Inflammatory macrophage (primary cell): Measurements from ENCODE around the gene KLF9.
A peak's percentile ranks its signal among the peaks of the same experiment; 100 is the strongest.

ENCODE experiments used
- DNase-seq, 2 donors: peaks; one replicate each; pipeline ENCODE4 v3.0.0-alpha.2; 2020 to 2022

The KLF9 gene

GRCh38 chr9:70421272-70422180 is 7.1 kb upstream of the KLF9 start:
- peak in 1 of 2 donors; percentile 13 for DNase-seq

GRCh38 chr9:70420441-70421271 is 6.2 kb upstream of the KLF9 start:
- peak; percentile 82 to 91 for DNase-seq

- DNase-seq = peak; percentile 92 to 93
These were observed 5.3 kb upstream of the KLF9 start for GRCh38 chr9:70419556-70420440.

GRCh38 chr9:70418822-70419555 is 4.5 kb upstream of the KLF9 start:
- peak; percentile 95 to 98 for DNase-seq

GRCh38 chr9:70415476-70415875 is 1.0 kb upstream of the KLF9 start:
- DNase-seq = no peak

- no peak for DNase-seq
These were observed 584 bp upstream of the KLF9 start for GRCh38 chr9:70415041-70415440.

GRCh38 chr9:70413464-70413798 is 1.0 kb downstream of the KLF9 start:
- DNase-seq = peak in 1 of 2 donors; percentile 79

- DNase-seq = peak; percentile 39 to 61
These were observed 1.5 kb downstream of the KLF9 start for GRCh38 chr9:70412832-70413463.

GRCh38 chr9:70411930-70412831 is 2.3 kb downstream of the KLF9 start:
- DNase-seq = peak; percentile 82 to 91

GRCh38 chr9:70411121-70411929 is 3.1 kb downstream of the KLF9 start:
- DNase-seq = peak; percentile 46 to 76

GRCh38 chr9:70410368-70410767 is 4.1 kb downstream of the KLF9 start:
- peak; percentile 34 to 38 for DNase-seq

- DNase-seq = no peak
These were observed 4.7 kb downstream of the KLF9 start for GRCh38 chr9:70409800-70410199.

- no peak for DNase-seq
These were observed 5.2 kb downstream of the KLF9 start for GRCh38 chr9:70409280-70409679.

- DNase-seq = no peak
These were observed 5.9 kb downstream of the KLF9 start for GRCh38 chr9:70408393-70409040.

- DNase-seq = no peak
These were observed 7.4 kb downstream of the KLF9 start for GRCh38 chr9:70407081-70407503.

GRCh38 chr9:70406434-70406862 is 8.0 kb downstream of the KLF9 start:
- peak; percentile 91 for DNase-seq

GRCh38 chr9:70405808-70406433 is 8.5 kb downstream of the KLF9 start:
- DNase-seq = no peak

- DNase-seq = no peak
These were observed 10.2 kb downstream of the KLF9 start for GRCh38 chr9:70404261-70404660.
